SU-DHL-6 (cell line): ENCODE data around the gene ST3GAL3.

Experiments used
- CTCF ChIP-seq: fragments of 200-600 bp; sonication (generic); IDR thresholded peaks from one replicate; pipeline ENCODE4 v1.5.1; 2017; ENCODE audit warnings: antibody characterized with exemption, mild to moderate bottlenecking, low read length, moderate library complexity; ENCODE audit not compliant: insufficient read depth, poor library complexity, severe bottlenecking
- EZH2phosphoT487 ChIP-seq: fragments of 200-600 bp; sonication (generic), shearing (Covaris generic); conservative IDR thresholded peaks from 2 replicates; pipeline ENCODE4 v1.6.1; 2018; ENCODE audit warnings: mild to moderate bottlenecking, antibody characterized with exemption, low read length, moderate library complexity, mixed read lengths

GRCh38 chr1:43942411-43942810, 235.1 kb downstream of the ST3GAL3 start:
- TF ChIP-seq CTCF = no peak
- TF ChIP-seq EZH2phosphoT487 = no peak
